Body of pancreas (tissue), 4 donors: ENCODE data around the gene METTL17.

Source experiments
- CTCF ChIP-seq, 7 experiments: fragments of 450-650 bp in 4 of 7; fragments of 200-600 bp in 3 of 7; sonication (generic) in 3 of 7; IDR thresholded peaks; one replicate each; pipeline ENCODE4 v1.5.1; 2016 to 2019; ENCODE audit warnings: antibody characterized with exemption in 7 of 7
- POLR2A ChIP-seq, 3 donors: fragments of 450-650 bp; IDR thresholded peaks; one replicate each; pipeline ENCODE4 v1.6.1; 2016; ENCODE audit warnings: antibody characterized with exemption in 3 of 3, mild to moderate bottlenecking in 2 of 3

- TF ChIP-seq CTCF (IDR thresholded peaks at IDR 0.05) (no peak), POLR2A (IDR thresholded peaks at IDR 0.05) (no peak)
Observed at GRCh38 chr14:21018286-21018685, 28.5 kb downstream of the METTL17 start.
